GM19452 (cell line): Measurements from ENCODE around the gene UCP3.
"Not testable (repeated sequence)": the region's sequence is repeated elsewhere in the genome, so short reads cannot be mapped to it uniquely, and the experiment has no call there.

Source experiments
- ATAC-seq: cut with Tn5 transposase; IDR thresholded peaks from one replicate; pipeline ENCODE4 v1.9.1; 2021; ENCODE audit not compliant: unreplicated experiment

UCP3 gene

DNA sequence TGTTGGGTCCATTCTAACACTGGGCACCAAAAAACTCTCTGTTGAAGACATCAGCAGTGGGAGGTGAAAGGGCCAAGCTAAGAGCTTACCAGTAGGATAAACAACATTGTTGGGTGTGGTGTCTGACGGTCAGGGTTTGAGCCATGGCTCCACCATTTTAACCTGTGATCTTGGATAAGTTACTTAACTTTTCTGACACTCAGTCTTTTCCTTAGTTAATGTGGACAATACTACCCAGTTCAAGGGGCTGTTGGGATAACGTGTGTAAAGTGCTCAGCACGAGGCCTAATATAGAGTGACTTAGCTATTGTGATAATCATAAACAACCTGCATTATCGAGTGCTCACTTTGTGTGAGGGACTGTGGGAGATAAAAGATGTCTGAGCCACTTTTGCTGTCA is 6.1 kb downstream of the UCP3 start:
- ATAC-seq: no peak

DNA sequence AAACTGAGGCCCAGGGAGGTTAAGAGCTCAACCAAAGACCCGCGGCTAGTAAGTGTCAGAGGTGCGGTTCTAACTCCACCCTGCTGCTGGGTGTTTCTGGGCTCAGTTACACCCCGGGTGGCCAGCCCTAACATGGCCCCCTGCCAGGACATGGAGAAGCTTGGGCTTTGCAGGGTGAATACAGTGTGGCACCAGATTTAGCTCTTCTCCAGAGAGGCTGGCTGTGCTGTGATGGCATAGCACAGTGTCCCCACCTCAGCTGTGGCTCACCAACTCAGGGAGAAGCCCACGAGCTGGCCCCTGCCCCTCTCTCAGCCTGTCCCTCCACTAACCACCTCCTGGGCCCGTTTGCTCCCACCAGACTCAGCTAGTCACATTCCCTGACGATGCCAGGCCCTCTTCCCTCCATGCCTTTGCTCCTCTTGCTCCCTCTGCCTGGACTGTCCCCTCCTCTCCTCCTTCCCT is 7.0 kb downstream of the UCP3 start:
- no peak for ATAC-seq

- ATAC-seq: no peak
These were observed 8.4 kb downstream of the UCP3 start for GRCh38 chr11:74000307-74001133.

DNA sequence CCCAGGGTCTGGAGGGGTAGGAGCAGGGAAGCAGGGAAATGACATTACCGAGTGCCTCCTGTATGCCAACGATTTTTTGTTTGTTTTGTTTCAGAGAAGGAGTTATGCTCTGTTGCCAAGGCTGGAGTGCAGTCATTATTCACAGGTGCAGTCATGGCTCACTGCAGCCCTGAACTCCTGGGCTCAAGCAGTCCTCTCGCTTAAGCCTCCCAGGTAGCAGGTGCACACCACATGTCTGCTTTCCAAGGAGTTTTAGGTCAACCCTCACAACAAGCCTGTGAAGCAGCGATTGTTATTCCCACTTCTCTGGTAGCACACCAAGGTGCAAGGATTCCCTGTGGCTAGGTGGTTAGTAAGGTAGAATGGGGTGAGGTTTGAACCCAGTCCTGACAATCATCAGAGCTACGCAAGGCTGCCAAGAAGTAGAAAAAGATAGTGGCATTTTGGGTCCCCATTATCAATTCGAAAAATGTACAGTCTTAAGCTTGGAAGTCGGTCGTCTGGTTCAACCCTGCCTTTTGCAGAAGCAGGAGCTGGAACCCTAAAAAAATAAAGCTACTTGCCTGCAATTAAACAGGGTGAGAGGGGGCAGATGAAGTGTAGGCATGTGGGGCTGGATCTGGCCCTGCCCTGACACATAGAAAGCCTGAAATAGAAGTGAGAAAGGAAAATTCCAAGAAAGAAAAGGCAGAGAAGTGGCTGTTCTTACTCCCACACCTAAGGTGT is 9.1 kb downstream of the UCP3 start:
- no peak for ATAC-seq

- no peak for ATAC-seq
These were observed 9.9 kb downstream of the UCP3 start for GRCh38 chr11:73998846-73999575.

GRCh38 chr11:73997120-73997770 is 11.6 kb downstream of the UCP3 start:
- ATAC-seq: no peak

DNA sequence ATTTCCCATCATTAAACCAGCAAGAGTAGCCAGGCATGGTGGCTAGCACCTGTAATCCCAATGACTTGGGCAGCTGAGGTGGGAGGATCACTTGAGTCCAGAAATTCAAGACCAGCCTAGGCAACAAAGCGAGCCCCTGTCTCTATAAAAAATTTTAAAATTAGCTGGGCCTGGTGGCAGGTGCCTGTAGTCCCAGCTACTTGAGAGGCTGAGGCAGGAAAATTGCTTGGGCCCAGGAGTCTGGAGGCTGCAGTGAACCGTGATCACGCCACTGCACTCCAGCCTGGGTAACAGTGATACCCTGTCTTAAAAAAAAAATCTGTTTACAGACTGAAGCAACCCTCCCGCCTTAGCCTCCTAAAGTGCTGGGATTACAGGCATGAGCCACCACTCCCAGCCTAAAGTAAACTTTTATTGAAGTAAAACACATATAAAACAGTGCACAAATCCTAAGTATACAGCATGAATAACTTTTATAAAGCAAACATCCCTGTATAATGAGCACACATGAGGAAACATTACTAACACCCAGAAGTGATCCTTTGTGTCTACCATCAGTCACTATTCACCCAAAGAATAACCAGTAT is 12.6 kb downstream of the UCP3 start:
- no peak for ATAC-seq

GRCh38 chr11:73995731-73996130 is 13.2 kb downstream of the UCP3 start:
- no peak for ATAC-seq

DNA sequence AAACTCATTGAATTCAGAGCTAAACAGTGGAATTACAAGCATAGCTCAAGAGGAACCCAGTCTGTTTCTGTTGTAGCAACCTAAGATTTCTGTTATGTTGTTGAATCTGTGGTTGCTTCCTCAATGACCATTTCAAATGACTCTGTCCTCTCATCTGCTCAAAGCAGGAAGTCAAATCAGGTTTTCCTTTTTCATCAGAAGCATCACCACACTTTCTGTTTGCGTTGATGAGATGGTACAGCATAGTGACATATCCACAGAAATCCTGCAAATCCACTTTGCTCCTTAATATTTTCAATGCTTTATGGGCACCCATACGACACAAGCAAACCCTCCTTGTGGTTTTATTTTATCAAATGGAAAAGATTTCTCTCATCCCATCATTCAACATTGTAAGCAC is 13.6 kb downstream of the UCP3 start:
- ATAC-seq: peak; percentile 49

GRCh38 chr11:73991471-73992006 is 17.3 kb downstream of the UCP3 start:
- ATAC-seq: no peak

- ATAC-seq: no peak
These were observed 18.2 kb downstream of the UCP3 start for GRCh38 chr11:73990730-73991129.

GRCh38 chr11:73989156-73989555 is 19.7 kb downstream of the UCP3 start:
- ATAC-seq: no peak

- no peak for ATAC-seq
These were observed 20.7 kb downstream of the UCP3 start for GRCh38 chr11:73988227-73988626.

DNA sequence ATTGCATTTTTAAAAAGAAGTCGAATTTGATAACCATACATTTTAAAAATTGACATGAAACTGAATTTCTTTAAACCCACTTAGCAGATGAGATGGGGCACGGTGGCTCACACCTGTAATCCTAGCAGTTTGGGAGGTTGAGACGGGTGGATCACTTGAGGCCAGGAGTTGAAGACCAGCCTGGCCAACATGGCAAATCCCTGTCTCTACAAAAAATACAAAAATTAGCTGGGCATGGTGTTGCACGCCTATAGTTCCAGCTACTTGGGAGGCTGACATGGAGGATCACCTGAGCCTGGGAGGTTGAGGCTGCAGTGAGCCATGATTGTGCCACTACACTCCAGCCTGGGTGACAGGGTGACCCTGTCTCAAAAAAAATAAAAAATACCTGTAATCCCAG is 23.2 kb downstream of the UCP3 start:
- not testable (repeated sequence) for ATAC-seq

DNA sequence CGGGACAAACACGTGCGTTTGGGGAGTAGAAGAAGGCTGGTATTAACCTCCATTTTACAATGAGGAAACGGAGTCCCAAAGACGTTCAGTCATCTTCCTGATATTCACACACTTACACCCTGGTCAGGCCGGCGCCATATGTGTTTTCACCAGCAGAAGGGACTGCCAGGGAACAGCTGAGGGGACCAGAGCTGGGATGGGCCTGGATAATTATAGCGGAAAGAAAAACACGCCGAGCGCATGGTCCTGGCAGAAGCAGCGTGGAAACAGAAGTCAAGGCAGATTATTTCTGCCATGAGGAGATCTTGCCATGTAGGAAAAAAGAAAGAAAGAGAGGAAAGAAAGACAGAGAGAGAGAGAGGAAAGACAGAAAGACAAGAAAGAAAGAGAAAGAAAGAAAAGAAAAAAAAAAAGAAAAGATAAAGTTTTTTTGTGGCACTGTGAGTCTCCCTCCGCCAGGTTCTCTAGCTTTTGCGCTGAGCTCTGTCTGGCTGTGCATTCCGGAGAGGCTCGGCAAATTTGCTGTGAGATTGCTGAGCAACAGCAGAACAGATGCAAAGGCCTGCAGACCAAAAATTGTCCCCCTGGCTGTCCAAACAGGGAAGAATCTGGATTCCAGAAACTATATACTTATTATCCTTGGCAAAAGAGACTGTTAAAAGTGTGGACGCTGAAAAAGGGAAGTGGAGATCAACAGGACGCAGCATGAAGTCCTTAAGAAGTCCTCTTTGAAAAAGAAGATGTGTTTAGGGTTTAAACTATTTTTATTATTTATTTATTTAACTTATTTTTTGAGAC is 24.9 kb downstream of the UCP3 start:
- ATAC-seq: no peak

- ATAC-seq: peak; percentile 71
These were observed 25.7 kb downstream of the UCP3 start for GRCh38 chr11:73982990-73983740.

- ATAC-seq: peak; percentile 48
These were observed 26.3 kb downstream of the UCP3 start, which contains the start of gene UCP2 for GRCh38 chr11:73982595-73982989. UCP2 (minus strand) TSS chr11:73982843; CDS start chr11:73978378, 4,465 bp downstream.

DNA sequence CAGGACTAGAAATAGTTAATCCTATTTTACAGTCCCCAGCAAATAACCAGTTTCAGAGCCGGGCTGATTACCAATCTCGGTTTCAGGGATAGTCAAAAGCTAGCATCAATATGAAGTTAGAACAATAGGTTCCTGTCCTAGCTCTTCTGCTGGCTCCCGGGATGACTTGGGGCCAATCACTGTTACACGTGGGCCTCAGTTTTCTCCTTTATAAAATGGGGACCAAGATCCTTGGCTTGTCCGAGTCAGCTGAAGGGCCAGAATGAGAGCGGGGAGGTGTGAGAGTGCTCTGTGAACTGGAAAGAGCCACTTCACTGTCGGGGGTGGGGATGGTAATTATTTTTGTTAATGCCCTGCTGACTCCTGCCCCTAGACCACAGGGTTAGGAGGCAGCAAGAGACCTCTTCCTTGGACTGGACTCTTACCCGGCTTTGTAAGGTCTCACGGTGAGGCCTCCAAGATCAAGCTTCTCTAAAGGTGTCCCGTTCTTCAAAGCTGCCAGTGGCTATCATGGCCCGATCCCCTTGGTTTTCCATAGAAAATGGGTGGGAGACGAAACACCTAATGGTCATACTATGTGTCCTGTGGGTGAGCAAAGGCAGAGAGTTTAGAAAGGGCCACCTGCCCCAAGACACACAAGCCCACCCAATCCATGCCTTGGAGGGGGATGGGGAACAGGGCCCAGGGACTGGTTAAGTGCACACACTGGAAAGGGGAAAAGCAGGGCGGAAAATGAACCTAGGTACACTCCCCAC is 27.7 kb downstream of the UCP3 start:
- ATAC-seq: no peak
